Brain microvascular endothelial cell (primary cell): ENCODE data around the gene TAS1R3.

Source experiments
- DNase-seq: peaks from one replicate; pipeline ENCODE4 v3.0.0-alpha.2; 2020
- H3K27ac ChIP-seq: fragments of 250-450 bp; sonication (Bioruptor Pico); 2 replicates; pipeline ENCODE4 v1.5.1; 2020; ENCODE audit warnings: mild to moderate bottlenecking, moderate library complexity
- H3K27me3 ChIP-seq: fragments of 250-450 bp; sonication (Bioruptor Pico); replicated peaks from 2 replicates; pipeline ENCODE4 v1.5.1; 2020; ENCODE audit warnings: mild to moderate bottlenecking
- H3K36me3 ChIP-seq: fragments of 250-450 bp; sonication (Bioruptor Pico); replicated peaks from 2 replicates; pipeline ENCODE4 v1.5.1; 2020; ENCODE audit warnings: mild to moderate bottlenecking
- H3K4me3 ChIP-seq: 2 replicates; pipeline ENCODE4 v1.5.1; 2011; ENCODE audit warnings: low read depth, mild to moderate bottlenecking, control low read depth, low read length, moderate library complexity
- CTCF ChIP-seq: IDR thresholded peaks from 2 replicates; pipeline ENCODE4 v1.5.1; 2011; ENCODE audit warnings: low read depth, mild to moderate bottlenecking, moderate library complexity, low read length, control low read depth, inconsistent platforms; ENCODE audit errors: missing control alignments
- in situ Hi-C: cut with HindIII; loops from 2 replicates; pipeline ENCODE4 v1.10.0; 2017; ENCODE audit warnings: low sequenced_read_pairs, low pct_ligation_motif_present

TAS1R3 gene

GRCh38 chr1:1285102-1285571 lies 45.9 kb upstream of the TAS1R3 start:
- DNase-seq: no peak
- no peaks in the 10 kb centered on the region for H3K36me3 ChIP-seq
- in situ Hi-C loops: no loop called here
- no peak overlapping the region for H3K27ac ChIP-seq
- no peak for TF ChIP-seq CTCF
- no peaks in the 10 kb centered on the region for H3K27me3 ChIP-seq
- H3K4me3 ChIP-seq: no peak overlapping the region

GRCh38 chr1:1285611-1286311 lies 45.3 kb upstream of the TAS1R3 start:
- Histone ChIP-seq H3K27me3 (no peaks in the 10 kb centered on the region), H3K4me3 (no peak overlapping the region), H3K36me3 (no peaks in the 10 kb centered on the region), H3K27ac (no peak overlapping the region)
- DNase-seq: no peak
- no peak for TF ChIP-seq CTCF
- in situ Hi-C loops: no loop called here

GRCh38 chr1:1286313-1287261 lies 44.5 kb upstream of the TAS1R3 start:
- no peak for TF ChIP-seq CTCF
- in situ Hi-C loops: no loop called here
- Histone ChIP-seq H3K27me3 (no peaks in the 10 kb centered on the region), H3K27ac (no peak overlapping the region), H3K36me3 (no peaks in the 10 kb centered on the region), H3K4me3 (no peak overlapping the region)
- no peak for DNase-seq

GRCh38 chr1:1287288-1288110 lies 43.6 kb upstream of the TAS1R3 start:
- no peak for TF ChIP-seq CTCF
- Histone ChIP-seq H3K27ac (no peak overlapping the region), H3K4me3 (no peak overlapping the region), H3K36me3 (no peaks in the 10 kb centered on the region), H3K27me3 (no peaks in the 10 kb centered on the region)
- DNase-seq: no peak
- in situ Hi-C loops: no loop called here

GRCh38 chr1:1290238-1290731 lies 40.8 kb upstream of the TAS1R3 start:
- Histone ChIP-seq H3K4me3 (no peak overlapping the region), H3K27me3 (no peaks in the 10 kb centered on the region), H3K36me3 (peaks cover 3% of the 10 kb centered on the region), H3K27ac (no peak overlapping the region)
- peak; percentile 66 for DNase-seq
- in situ Hi-C loops: no loop called here
- peak; percentile 80 for TF ChIP-seq CTCF
